GM18498 (cell line): ENCODE data around the gene ATXN1.

Experiments
- ATAC-seq: cut with Tn5 transposase; IDR thresholded peaks from one replicate; pipeline ENCODE4 v1.9.1; 2021; ENCODE audit warnings: mild to moderate bottlenecking, moderate library complexity; ENCODE audit not compliant: unreplicated experiment

ATXN1 gene

DNA sequence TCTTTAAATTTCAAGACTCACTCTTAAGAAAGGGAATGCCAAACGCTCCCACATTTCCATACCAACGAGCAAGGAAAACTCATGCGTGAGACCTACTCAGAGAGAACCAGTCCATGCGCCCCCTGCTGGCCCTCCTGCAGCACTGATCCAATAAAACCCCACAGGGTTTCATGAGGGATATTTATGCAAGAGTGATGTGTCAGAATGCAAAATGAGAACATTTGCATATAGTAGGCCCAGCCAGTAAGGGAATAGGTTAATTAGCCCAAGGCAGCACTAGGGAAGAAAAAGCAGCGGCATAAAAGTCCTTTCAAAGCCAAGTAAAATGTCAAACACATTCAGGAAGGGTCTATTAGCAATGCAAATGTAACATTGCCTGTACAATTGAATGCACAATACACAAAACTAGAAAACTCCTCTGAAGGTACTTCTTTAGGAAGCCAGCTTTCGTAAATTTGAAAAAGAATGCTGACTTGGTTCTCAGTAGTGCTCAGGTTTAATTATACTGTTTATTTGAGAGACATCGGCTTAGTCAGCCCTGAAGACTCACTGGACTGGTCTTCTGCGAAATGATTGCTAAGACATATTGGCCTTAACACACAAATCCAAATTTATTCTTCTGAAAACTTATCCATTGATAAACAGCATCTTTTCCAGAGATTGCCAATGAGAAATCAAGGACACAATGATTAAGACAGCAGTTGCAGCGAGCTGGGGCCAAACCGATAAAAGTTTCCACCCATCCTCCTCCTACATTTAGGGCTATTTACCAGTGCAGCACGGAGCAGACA, 429.7 kb downstream of the ATXN1 start:
- peak; percentile 41 for ATAC-seq

DNA sequence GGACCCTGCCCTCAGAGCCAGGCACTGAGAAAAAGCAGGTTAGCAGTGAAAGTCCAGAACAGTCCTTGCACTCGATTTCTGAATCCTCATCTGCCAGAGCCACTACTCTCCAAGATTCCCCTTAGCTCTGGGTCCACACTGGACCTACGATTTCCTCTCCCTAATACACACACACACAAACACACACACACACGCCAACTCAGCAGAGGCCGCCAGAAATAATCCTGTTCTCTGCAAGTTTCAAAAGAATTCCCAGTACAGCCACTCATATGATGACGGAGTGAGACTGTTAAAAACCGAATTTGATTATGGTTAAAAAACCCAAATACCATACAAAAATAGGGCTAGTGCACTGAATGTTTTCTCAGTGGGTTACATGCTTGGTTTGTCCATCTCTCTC, 432.0 kb downstream of the ATXN1 start:
- no peak for ATAC-seq

- ATAC-seq: no peak
These were observed 433.4 kb downstream of the ATXN1 start for GRCh38 chr6:16327777-16328325.

- no peak for ATAC-seq
These were observed 434.1 kb downstream of the ATXN1 start for GRCh38 chr6:16326971-16327776.

GRCh38 chr6:16326531-16326930, 434.7 kb downstream of the ATXN1 start:
- no peak for ATAC-seq

- no peak for ATAC-seq
These were observed 436.5 kb downstream of the ATXN1 start for GRCh38 chr6:16324606-16325225.

DNA sequence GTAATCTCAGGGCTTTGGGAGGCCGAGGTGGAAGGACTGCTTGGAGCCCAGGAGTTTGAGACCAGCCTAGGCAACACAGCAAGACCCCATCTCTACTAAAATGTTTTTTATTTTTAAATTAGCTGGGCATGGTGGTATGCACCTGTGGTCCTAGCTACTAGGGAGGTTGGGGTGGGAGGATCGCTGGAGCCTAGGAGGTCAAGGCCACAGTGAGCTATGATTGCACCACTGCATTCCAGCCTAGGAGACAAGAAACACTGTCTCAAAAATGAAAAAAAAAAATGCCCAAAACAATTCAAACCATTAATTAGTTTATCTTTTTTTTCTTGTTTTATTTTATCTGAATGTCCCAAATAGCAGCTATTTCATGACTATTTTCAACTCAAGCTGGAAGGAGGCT, 437.1 kb downstream of the ATXN1 start:
- no peak for ATAC-seq

- peak; percentile 87 for ATAC-seq
These were observed 438.5 kb downstream of the ATXN1 start for GRCh38 chr6:16322666-16323312.

DNA sequence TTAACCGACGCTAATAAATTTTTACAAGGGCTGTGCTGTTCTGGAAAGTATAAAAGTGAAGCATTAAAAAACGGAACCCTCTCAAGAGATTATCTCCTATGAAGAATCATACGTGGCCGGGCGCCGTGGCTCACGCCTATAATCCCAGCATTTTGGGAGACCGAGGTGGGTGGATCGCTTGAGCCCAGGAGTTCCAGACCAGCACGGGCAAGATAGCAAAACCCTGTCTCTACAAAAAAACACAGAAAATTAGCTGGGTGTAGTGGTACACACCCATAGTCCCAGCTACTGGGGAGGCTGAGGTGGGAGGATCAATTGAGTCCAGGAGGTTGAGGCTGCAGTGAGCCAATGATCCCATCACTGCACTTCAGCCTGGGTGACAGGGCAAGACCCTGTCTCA, 439.4 kb downstream of the ATXN1 start:
- no peak for ATAC-seq

DNA sequence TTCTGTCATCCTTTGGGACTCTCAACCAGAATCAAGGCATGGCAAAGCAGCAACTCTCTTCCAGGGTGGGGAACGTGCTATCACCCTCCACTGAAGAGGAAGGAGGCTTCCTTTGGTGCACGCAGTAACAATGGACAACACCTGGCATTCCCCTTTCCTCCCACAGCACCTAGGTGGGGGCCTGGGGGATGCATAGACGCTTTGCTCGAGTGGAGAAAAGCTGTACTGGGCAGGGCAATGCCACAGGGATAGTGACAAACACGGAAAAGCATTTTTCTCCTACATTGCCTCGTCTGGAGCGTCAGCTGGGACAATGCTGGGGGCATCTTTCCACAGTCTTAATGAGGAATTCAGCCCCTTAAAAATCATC, 439.9 kb downstream of the ATXN1 start:
- no peak for ATAC-seq

- no peak for ATAC-seq
These were observed 440.5 kb downstream of the ATXN1 start for GRCh38 chr6:16320533-16321340.

- peak; percentile 63 for ATAC-seq
These were observed 441.3 kb downstream of the ATXN1 start for GRCh38 chr6:16319813-16320532.

- ATAC-seq: no peak
These were observed 442.1 kb downstream of the ATXN1 start for GRCh38 chr6:16318953-16319720.

GRCh38 chr6:16318538-16318937, 442.7 kb downstream of the ATXN1 start:
- no peak for ATAC-seq

DNA sequence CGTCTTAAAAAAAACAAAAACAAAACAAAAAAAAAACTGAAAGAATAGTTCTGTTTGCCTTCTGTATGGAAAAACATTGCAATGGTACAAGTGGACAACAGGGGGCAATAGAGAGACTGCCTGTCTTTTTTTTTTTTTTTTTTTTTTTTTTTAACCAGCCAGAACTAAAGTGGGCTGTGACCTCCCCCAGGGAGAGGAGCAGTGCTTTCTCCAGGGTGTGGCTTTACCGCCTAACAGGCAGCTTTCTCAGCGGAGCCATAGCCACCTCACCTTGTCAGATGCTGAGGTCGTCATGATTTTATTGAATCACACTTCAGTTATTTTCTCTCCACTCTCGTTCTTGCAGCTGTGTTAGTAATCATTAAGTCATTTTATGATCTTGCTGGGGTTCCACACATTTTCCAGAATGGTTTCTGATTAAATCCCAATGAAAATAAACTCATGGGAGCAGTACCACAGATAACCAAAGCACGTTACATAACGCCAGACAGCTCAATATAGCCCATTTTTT, 444.5 kb downstream of the ATXN1 start:
- no peak for ATAC-seq

DNA sequence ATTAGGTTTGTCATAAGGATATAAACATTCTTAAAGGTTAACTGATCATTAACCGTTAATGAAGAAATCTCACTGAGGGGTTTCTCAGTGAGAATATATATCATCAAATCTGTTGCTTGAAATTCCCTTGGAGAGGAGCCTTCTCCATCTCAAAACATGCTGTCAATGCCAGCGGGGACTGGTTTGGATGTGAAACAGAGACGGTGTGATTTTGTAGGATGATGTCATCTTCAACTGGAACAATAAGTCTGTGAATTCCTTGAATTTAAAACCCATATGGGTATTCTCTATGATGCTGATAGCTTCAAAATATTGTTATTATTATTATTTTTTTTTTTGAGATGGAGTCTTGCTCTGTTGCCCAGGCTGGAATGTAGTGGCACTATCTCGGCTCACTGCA, 447.0 kb downstream of the ATXN1 start:
- ATAC-seq: no peak

DNA sequence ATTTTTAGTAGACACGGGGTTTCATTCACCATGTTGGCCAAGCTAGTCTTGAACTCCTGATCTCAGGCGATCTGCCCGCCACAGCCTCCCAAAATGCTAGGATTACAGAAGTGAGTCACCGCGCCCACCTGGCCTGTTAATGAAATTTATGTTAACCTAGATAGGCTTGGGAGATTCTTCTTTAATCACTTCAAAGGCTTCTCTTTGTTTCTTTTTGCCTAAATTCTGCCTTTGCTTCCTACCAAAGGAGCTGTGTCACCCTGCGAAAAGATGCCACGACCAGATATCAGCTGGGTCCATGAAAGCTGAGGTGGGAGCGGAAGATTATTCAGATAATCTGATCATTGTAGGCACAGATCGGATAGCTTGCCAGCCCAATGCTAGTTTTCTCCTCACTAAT, 447.5 kb downstream of the ATXN1 start:
- no peak for ATAC-seq

- no peak for ATAC-seq
These were observed 449.5 kb downstream of the ATXN1 start for GRCh38 chr6:16311763-16312162.

DNA sequence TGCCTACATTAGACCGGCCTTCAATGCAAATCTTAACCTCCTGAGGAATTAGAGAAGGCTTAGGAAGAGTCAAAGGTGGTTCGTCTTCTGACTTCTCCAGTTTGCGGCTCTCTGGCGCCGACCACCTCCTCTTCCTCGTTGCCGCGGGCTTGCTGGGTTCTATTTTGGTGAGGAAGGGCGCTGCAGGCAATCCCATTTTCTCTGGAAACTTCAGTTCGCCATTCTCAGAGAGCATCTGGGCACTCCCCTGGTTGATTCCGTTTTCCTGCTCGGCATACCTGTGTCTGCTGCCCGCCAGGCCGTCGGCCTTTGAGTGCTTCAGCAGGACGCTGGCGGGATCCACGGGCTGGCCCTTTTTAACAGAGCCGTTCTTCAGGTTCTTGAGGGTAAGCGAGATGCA, 454.9 kb downstream of the ATXN1 start:
- no peak for ATAC-seq
